ENCODE results near the gene TMED3. TPM values are rescaled to one million over a fixed set of nuclear protein-coding genes. Genes with fewer than 3 reads are reported as not detected.

The TMED3 gene
- total RNA-seq = 124 and 134 TPM in 2 replicates

GRCh38 chr15:79310985-79311900, at the start of gene TMED3:
TMED3 (plus strand) TSS chr15:79311112; CDS start chr15:79311250, 138 bp downstream.

GRCh38 chr15:79282371-79283251, 28.3 kb upstream of the TMED3 start, which contains the start of gene ANKRD34C:
ANKRD34C (plus strand) TSS chr15:79282722; CDS start chr15:79293285, 10,563 bp downstream.

Other genes starting within 250 kb of the TMED3 start
- not detected in 2 replicates for gene RASGRF1, start 220.3 kb upstream of the TMED3 start, total RNA-seq
- gene ANKRD34C, start 28.4 kb upstream of the TMED3 start, total RNA-seq = not detected in 2 replicates
- gene MINAR1, start 121.2 kb downstream of the TMED3 start, total RNA-seq = 0.14 and 0.28 TPM in 2 replicates